ES-I3 (cell line): ENCODE data around the gene CYB561D2.
A peak's percentile ranks its signal among the peaks of the same experiment; 100 is the strongest.

Experiments used
- H3K36me3 ChIP-seq: 2 replicates; pipeline ENCODE4 v1.6.1; 2013; ENCODE audit warnings: mild to moderate bottlenecking, low read length, control low read depth, moderate library complexity; ENCODE audit not compliant: insufficient read depth
- H3K4me1 ChIP-seq: 2 replicates; pipeline ENCODE4 v1.6.1; 2013; ENCODE audit warnings: mild to moderate bottlenecking, control low read depth, low read length; ENCODE audit not compliant: insufficient read depth
- H3K9ac ChIP-seq: 2 replicates; pipeline ENCODE4 v1.6.1; 2013; ENCODE audit warnings: low read depth, mild to moderate bottlenecking, low read length, moderate library complexity
- H3K9me3 ChIP-seq: 2 replicates; pipeline ENCODE4 v1.6.1; 2013; ENCODE audit warnings: mild to moderate bottlenecking, low read length, moderate library complexity; ENCODE audit not compliant: control insufficient read depth, insufficient read depth

Gene CYB561D2

GRCh38 chr3:50357481-50357880, 6.8 kb downstream of the CYB561D2 start:
- 0 out of 2 replicates have a peak, but pooled peaks cover 2% of the 10 kb centered on the region for H3K36me3 ChIP-seq
- no peak overlapping the region for H3K9ac ChIP-seq
- H3K9me3 ChIP-seq: no peaks in the 10 kb centered on the region
- H3K4me1 ChIP-seq: peaks cover 15% of the 10 kb centered on the region; the same call in 1 of the 2 replicates

DNA sequence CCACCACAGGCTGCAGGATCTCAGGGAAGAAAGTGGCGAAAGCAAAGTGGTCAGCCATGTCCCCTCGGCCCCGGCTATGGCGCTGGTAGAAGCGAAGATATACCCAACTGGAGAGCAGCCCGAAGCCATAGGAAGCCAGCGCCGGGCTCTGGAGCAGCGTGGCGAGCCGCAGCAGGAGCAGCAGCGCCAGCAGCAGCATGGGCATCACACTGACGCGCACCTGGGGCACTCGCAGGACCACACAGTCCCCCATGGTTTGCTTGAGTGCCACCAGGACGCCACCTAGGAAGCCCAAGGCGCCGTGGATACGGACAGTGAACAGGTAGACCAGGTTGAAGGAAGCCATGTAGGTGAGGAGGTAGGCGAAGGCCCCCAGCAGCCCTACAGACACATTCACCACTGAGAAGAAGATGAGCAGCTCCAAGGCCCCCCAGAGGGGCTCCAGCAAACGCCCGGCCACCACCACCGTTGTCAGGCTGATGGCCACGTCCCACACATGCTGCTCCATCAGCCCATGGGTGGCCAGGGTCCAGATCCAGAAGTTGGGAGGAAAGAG, 7.8 kb downstream of the CYB561D2 start:
- Histone ChIP-seq H3K4me1 (peaks cover 15% of the 10 kb centered on the region; the same call in 1 of the 2 replicates), H3K9me3 (no peaks in the 10 kb centered on the region), H3K36me3 (0 out of 2 replicates have a peak, but pooled peaks cover 2% of the 10 kb centered on the region), H3K9ac (peak overlapping the region; percentile 83)

- Histone ChIP-seq H3K9me3 (no peaks in the 10 kb centered on the region), H3K9ac (peak within 1 kb of the TSS; percentile 83), H3K4me1 (peaks cover 15% of the 10 kb centered on the region; the same call in 1 of the 2 replicates), H3K36me3 (0 out of 2 replicates have a peak, but pooled peaks cover 2% of the 10 kb centered on the region)
These were observed 8.5 kb downstream of the CYB561D2 start, which contains the start of gene TMEM115 for GRCh38 chr3:50358911-50359759. TSS of gene TMEM115 (minus strand) at chr3:50359521. CDS start at chr3:50359063, 458 bp downstream.

DNA sequence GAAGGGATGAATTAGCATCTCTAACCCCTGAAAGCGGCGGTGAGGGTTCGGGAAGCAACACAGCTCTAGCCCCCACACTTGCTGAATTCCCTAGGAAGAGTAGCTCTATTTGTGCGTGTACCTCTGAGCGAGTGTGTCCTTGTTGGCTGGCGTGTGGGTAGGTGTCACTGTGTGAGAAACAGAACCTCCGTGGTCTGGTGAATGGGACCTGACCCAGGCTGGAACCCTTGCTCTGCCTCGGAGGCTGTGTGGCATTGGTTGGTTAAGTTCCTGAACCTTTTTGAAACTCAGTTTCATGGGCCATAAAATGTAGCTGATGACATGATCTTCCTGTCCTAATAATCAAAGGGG, 9.1 kb downstream of the CYB561D2 start:
- 0 out of 2 replicates have a peak, but pooled peaks cover 2% of the 10 kb centered on the region for H3K36me3 ChIP-seq
- H3K9ac ChIP-seq: peak overlapping the region; percentile 35; the same call in 1 of the 2 replicates
- H3K9me3 ChIP-seq: no peaks in the 10 kb centered on the region
- H3K4me1 ChIP-seq: peaks cover 18% of the 10 kb centered on the region; the same call in 1 of the 2 replicates

DNA sequence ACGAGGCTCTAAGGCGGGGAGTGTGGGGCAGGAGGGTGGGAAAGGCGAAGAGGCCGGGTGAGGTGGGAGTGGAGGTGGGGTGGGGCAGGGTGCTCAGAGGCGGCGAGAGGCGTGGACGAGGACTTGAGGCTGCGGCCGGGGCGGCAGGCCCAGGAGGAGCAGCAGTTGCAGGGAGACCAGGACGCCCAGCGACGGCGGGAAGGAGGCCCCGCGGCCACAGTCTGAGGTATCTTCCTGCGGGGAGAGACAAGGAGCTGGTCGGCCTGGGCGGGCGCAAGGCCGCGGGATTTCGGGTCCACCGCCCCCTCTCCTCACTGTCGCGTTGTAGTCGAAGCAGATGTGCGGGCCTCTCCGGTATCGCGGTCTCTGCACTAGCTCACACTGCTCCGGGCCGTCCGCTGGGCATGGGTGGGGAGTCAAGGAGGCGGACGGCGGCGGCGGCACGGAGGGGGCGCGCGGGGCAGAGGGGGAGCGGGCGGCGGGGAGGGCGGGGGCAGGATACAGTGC, 14.0 kb downstream of the CYB561D2 start:
- Histone ChIP-seq H3K9me3 (no peaks in the 10 kb centered on the region), H3K36me3 (no peaks in the 10 kb centered on the region), H3K4me1 (peaks cover 3% of the 10 kb centered on the region; the same call in 1 of the 2 replicates), H3K9ac (peak overlapping the region; percentile 44)

- H3K4me1 ChIP-seq: peaks cover 3% of the 10 kb centered on the region; the same call in 1 of the 2 replicates
- peak overlapping the region; percentile 75 for H3K9ac ChIP-seq
- no peaks in the 10 kb centered on the region for H3K9me3 ChIP-seq
- H3K36me3 ChIP-seq: no peaks in the 10 kb centered on the region
These were observed 14.6 kb downstream of the CYB561D2 start for GRCh38 chr3:50365080-50365841.

DNA sequence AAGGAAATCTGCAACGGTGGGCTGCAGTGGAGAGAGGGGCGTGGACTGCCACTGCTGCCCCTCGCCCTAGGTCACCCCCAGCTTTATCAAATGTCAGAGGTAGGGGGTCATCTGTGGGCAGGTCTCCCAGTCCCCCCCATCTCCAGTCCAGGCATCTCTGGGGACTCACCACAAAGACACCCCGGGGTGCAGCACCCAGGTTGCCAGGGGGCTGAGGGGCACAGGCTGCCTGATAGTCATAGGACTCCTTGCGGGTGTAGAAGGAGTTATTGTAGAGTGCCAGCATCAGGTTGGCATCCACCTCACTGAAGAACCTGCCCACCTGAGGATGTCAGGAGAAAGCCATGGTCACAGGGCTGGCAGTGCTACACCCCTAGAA, 15.2 kb downstream of the CYB561D2 start:
- Histone ChIP-seq H3K4me1 (peaks cover 3% of the 10 kb centered on the region; the same call in 1 of the 2 replicates), H3K36me3 (no peaks in the 10 kb centered on the region), H3K9me3 (no peaks in the 10 kb centered on the region), H3K9ac (no peak overlapping the region)

- Histone ChIP-seq H3K36me3 (no peaks in the 10 kb centered on the region), H3K4me1 (peaks cover 10% of the 10 kb centered on the region; the same call in 1 of the 2 replicates), H3K9me3 (no peaks in the 10 kb centered on the region), H3K9ac (no peak overlapping the region)
These were observed 18.5 kb downstream of the CYB561D2 start for GRCh38 chr3:50369012-50369670.

- H3K36me3 ChIP-seq: no peaks in the 10 kb centered on the region
- H3K4me1 ChIP-seq: peaks cover 17% of the 10 kb centered on the region; the same call in 1 of the 2 replicates
- no peak overlapping the region for H3K9ac ChIP-seq
- H3K9me3 ChIP-seq: no peaks in the 10 kb centered on the region
These were observed 19.9 kb downstream of the CYB561D2 start for GRCh38 chr3:50370594-50370993.

DNA sequence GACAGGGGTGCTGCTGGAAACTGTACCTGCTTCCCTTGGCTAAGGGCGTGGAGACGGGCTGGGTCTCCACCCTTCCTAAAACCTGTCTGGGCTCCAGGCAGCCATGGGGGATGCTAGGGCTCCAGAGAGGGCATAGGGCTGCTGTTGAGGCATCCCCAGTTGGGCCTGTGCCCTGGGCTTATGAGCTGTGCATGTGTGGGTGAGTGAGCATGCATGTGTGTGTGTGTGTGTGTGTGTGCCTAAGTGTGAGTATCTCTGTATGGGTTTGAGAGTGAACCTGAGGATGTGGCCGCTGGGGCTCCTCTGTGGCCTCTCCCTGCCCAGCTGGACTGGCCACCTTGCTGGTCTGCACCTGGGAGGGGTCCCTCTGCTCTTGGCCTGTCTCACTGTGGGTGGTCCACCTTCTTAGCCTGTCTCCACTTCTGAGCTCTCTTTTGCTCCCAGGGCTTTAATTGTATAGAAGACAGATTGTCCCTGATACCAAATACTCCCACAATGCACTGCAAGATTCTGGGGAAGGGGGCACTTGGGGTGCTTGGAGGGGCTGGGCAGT, 20.5 kb downstream of the CYB561D2 start:
- no peaks in the 10 kb centered on the region for H3K36me3 ChIP-seq
- no peak overlapping the region for H3K9ac ChIP-seq
- H3K9me3 ChIP-seq: no peaks in the 10 kb centered on the region
- H3K4me1 ChIP-seq: peaks cover 17% of the 10 kb centered on the region; the same call in 1 of the 2 replicates

GRCh38 chr3:50372349-50372748, 21.7 kb downstream of the CYB561D2 start:
- no peaks in the 10 kb centered on the region for H3K36me3 ChIP-seq
- no peaks in the 10 kb centered on the region for H3K9me3 ChIP-seq
- H3K4me1 ChIP-seq: peaks cover 17% of the 10 kb centered on the region; the same call in 1 of the 2 replicates
- H3K9ac ChIP-seq: no peak overlapping the region

- H3K9ac ChIP-seq: no peak overlapping the region
- H3K4me1 ChIP-seq: peaks cover 17% of the 10 kb centered on the region; the same call in 1 of the 2 replicates
- H3K9me3 ChIP-seq: no peaks in the 10 kb centered on the region
- H3K36me3 ChIP-seq: no peaks in the 10 kb centered on the region
These were observed 22.7 kb downstream of the CYB561D2 start for GRCh38 chr3:50373146-50374051.
